NB4 (cell line): ENCODE results near the gene YPEL1.

Source experiments
- CTCF ChIP-seq: IDR thresholded peaks from one replicate; pipeline ENCODE4 v1.5.1; 2012; ENCODE audit warnings: low read depth, low read length
- POLR2A ChIP-seq: IDR thresholded peaks from 2 replicates; pipeline ENCODE4 v1.6.1; 2011; ENCODE audit warnings: mild to moderate bottlenecking; ENCODE audit not compliant: insufficient read length; ENCODE audit errors: extremely low read depth

GRCh38 chr22:21735200-21736083, at the start of gene YPEL1:
- TF ChIP-seq CTCF (no peak), POLR2A (peak; percentile 62)
